SK-N-SH treated with all-trans-retinoic acid at 6 μM for 48 hours (cell line): ENCODE data around the gene SYVN1.
A peak's percentile ranks its signal among the peaks of the same experiment; 100 is the strongest.
"Not testable (repeated sequence)": the region's sequence is repeated elsewhere in the genome, so short reads cannot be mapped to it uniquely, and the experiment has no call there.

Experiments
- ATAC-seq: fragments of 200-7000 bp; cut with Tn5 transposase; 3 replicates; pipeline ENCODE4 v1.9.1; 2020; ENCODE audit warnings: mild to moderate bottlenecking, moderate library complexity
- ARNTL ChIP-seq: fragments of 450-650 bp; formaldehyde crosslinking; IDR thresholded peaks from 2 replicates; pipeline ENCODE4 v1.5.0; 2020; ENCODE audit warnings: low read depth, mild to moderate bottlenecking, moderate library complexity, borderline replicate concordance
- BACH2 ChIP-seq: fragments of 250-450 bp; sonication (Bioruptor Pico); IDR thresholded peaks from 2 replicates; pipeline ENCODE4 v1.9.0; 2021; ENCODE audit warnings: mild to moderate bottlenecking, borderline replicate concordance
- CSDC2 ChIP-seq: fragments of 250-450 bp; sonication (Bioruptor Pico); IDR thresholded peaks from 2 replicates; pipeline ENCODE4 v1.5.0; 2020; ENCODE audit warnings: mild to moderate bottlenecking, moderate library complexity
- ESRRG ChIP-seq: fragments of 250-450 bp; sonication (Bioruptor Pico); IDR thresholded peaks from 2 replicates; pipeline ENCODE4 v1.6.1; 2021; ENCODE audit warnings: mild to moderate bottlenecking
- GLIS3 ChIP-seq: fragments of 250-450 bp; sonication (Bioruptor Pico); IDR thresholded peaks from 2 replicates; pipeline ENCODE4 v1.5.0; 2020; ENCODE audit warnings: mild to moderate bottlenecking, moderate library complexity
- ISL1 ChIP-seq: fragments of 250-450 bp; sonication (Bioruptor Pico); IDR thresholded peaks from 2 replicates; pipeline ENCODE4 v2.1.2; 2022; ENCODE audit warnings: mild to moderate bottlenecking, moderate library complexity
- OSR1 ChIP-seq: fragments of 250-450 bp; sonication (Bioruptor Pico); IDR thresholded peaks from 2 replicates; pipeline ENCODE4 v1.8.0; 2022; ENCODE audit warnings: moderate library complexity, mild to moderate bottlenecking, inconsistent platforms
- SNAI2 ChIP-seq: fragments of 250-450 bp; sonication (Bioruptor Pico); IDR thresholded peaks from 2 replicates; pipeline ENCODE4 v1.5.0; 2020; ENCODE audit warnings: mild to moderate bottlenecking, moderate library complexity
- TCF4 ChIP-seq: fragments of 250-450 bp; sonication (Bioruptor Pico); IDR thresholded peaks from 2 replicates; pipeline ENCODE4 v1.8.0; 2021; ENCODE audit warnings: mild to moderate bottlenecking, moderate library complexity, borderline replicate concordance
- TOX ChIP-seq: fragments of 250-450 bp; sonication (Bioruptor Pico); IDR thresholded peaks from 2 replicates; pipeline ENCODE4 v1.8.0; 2021; ENCODE audit warnings: mild to moderate bottlenecking, moderate library complexity, borderline replicate concordance
- ZC3H10 ChIP-seq: fragments of 250-450 bp; sonication (Bioruptor Pico); IDR thresholded peaks from 2 replicates; pipeline ENCODE4 v1.5.1; 2021; ENCODE audit warnings: mild to moderate bottlenecking, moderate library complexity
- ZFP30 ChIP-seq: fragments of 450-650 bp; formaldehyde crosslinking; IDR thresholded peaks from 2 replicates; pipeline ENCODE4 v1.5.0; 2022; ENCODE audit warnings: mild to moderate bottlenecking, moderate library complexity
- ZNF565 ChIP-seq: fragments of 450-650 bp; formaldehyde crosslinking; conservative IDR thresholded peaks from 2 replicates; pipeline ENCODE4 v1.5.0; 2020; ENCODE audit warnings: low read depth, mild to moderate bottlenecking, moderate library complexity
- ZNF8 ChIP-seq: fragments of 450-650 bp; formaldehyde crosslinking; IDR thresholded peaks from 2 replicates; pipeline ENCODE4 v1.5.0; 2020; ENCODE audit warnings: mild to moderate bottlenecking, moderate library complexity
- TF ChIP-seq, protein P1 (sequence below): fragments of 250-450 bp; sonication (Bioruptor Pico); IDR thresholded peaks from 2 replicates; pipeline ENCODE4 v1.8.0; 2021; ENCODE audit warnings: low read depth, mild to moderate bottlenecking, moderate library complexity, borderline replicate concordance
- TF ChIP-seq, protein P2 (sequence below): fragments of 250-450 bp; sonication (Bioruptor Pico); IDR thresholded peaks from 2 replicates; pipeline ENCODE4 v1.5.1; 2021; ENCODE audit warnings: mild to moderate bottlenecking, moderate library complexity
- TF ChIP-seq, protein P3 (sequence below): fragments of 250-450 bp; sonication (Bioruptor Pico); IDR thresholded peaks from 2 replicates; pipeline ENCODE4 v1.8.0; 2020; ENCODE audit warnings: mild to moderate bottlenecking, moderate library complexity, borderline replicate concordance
- TF ChIP-seq, protein P4 (sequence below): fragments of 250-450 bp; sonication (Bioruptor Pico); IDR thresholded peaks from 2 replicates; pipeline ENCODE4 v1.5.1; 2020; ENCODE audit warnings: low read depth, mild to moderate bottlenecking, moderate library complexity
- TF ChIP-seq, protein P5 (sequence below): fragments of 250-450 bp; sonication (Bioruptor Pico); IDR thresholded peaks from 2 replicates; pipeline ENCODE4 v1.5.0; 2020; ENCODE audit warnings: mild to moderate bottlenecking, moderate library complexity

SYVN1 gene

DNA sequence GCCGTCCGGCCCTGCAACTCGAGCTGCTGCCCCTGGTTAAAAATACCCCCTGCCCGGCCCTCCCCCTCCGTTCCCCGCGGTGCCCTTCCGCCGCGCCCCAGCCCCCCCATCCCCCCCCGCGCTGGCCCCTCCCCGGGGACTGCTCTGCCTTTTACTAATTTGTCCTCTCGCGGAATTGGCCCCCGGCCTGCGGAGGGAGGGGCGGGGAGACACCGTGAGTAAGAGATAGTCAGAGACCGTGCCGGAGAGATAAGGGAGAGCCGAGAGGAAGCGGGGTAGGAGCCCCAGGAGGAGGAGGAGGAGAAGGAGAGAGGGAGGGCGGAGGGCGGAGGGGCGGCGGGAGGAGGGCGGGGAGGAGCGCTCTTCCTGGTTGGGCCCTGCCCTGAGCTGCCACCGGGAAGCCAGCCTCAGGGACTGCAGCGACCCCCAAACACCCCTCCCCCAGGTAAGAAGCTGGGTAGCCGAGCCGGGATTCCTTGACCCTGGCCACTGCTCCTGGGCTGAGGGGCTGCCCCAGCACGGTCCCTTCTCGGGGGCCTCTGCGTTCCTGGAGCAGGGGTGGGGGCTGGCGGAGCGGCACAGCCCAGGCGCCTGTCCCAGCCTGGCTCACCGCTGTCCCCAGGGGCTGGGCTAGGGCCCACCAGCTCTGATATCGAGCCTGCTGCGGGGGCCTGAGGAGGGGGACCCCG, 47.4 kb upstream of the SYVN1 start, which contains the start of gene CAPN1:
TSS of gene CAPN1 (plus strand) at position 360 of the 689 bp plus-strand sequence. CDS start 774 bp downstream, outside the sequence.
- TF ChIP-seq CSDC2 (CRISPR knock-in tag) (no peak), ISL1 (CRISPR knock-in tag) (no peak), ARNTL (CRISPR knock-in tag) (no peak), ESRRG (CRISPR knock-in tag) (no peak), OSR1 (CRISPR knock-in tag) (no peak), TOX (CRISPR knock-in tag) (no peak), ZFP30 (CRISPR knock-in tag) (no peak)
- TF ChIP-seq, protein P1, sequence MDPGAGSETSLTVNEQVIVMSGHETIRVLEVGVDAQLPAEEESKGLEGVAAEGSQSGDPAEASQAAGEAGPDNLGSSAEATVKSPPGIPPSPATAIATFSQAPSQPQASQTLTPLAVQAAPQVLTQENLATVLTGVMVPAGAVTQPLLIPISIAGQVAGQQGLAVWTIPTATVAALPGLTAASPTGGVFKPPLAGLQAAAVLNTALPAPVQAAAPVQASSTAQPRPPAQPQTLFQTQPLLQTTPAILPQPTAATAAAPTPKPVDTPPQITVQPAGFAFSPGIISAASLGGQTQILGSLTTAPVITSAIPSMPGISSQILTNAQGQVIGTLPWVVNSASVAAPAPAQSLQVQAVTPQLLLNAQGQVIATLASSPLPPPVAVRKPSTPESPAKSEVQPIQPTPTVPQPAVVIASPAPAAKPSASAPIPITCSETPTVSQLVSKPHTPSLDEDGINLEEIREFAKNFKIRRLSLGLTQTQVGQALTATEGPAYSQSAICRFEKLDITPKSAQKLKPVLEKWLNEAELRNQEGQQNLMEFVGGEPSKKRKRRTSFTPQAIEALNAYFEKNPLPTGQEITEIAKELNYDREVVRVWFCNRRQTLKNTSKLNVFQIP (CRISPR knock-in tag): no peak
- TF ChIP-seq, protein P2, sequence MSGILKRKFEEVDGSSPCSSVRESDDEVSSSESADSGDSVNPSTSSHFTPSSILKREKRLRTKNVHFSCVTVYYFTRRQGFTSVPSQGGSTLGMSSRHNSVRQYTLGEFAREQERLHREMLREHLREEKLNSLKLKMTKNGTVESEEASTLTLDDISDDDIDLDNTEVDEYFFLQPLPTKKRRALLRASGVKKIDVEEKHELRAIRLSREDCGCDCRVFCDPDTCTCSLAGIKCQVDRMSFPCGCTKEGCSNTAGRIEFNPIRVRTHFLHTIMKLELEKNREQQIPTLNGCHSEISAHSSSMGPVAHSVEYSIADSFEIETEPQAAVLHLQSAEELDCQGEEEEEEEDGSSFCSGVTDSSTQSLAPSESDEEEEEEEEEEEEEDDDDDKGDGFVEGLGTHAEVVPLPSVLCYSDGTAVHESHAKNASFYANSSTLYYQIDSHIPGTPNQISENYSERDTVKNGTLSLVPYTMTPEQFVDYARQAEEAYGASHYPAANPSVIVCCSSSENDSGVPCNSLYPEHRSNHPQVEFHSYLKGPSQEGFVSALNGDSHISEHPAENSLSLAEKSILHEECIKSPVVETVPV (CRISPR knock-in tag): no peak
- TF ChIP-seq, all 23 proteins: peak for 0
- ATAC-seq: peak; percentile 74

DNA sequence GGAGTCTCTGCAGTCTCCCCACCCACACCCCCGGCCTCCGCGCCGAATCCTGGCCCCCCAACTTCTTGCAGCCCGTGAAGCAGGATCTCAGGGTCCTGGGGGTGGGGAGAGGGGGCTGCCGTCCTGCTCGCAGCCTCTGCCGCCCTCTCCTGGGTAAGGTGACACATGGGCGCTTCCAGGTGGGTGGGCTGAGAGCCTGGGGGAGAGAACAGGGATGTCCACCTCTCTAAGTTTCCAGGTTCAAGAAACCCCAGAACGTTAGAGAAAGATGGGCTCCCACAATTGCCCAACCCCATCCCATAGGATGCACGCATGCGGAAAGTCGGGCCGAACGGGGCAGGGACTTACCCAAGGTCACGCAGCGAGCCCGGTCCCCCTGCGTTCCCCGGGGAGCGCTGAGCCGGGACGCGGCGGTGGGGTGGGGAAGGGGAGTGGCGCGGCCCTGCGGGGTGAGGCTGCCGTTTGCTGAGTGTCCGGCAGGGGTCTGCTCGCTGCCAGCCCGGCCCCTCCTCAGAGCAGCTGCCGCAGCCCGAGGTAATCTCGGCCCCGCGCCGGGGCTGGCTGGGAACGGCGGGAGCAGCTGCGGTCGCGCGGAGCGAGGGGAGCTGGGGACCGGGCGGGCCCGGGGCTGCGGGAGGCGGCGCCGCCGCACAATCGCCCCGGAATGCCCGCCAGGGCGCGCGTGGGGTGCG, 46.7 kb upstream of the SYVN1 start:
- no peak for TF ChIP-seq ZC3H10 (CRISPR knock-in tag)
- TF ChIP-seq, protein P3, sequence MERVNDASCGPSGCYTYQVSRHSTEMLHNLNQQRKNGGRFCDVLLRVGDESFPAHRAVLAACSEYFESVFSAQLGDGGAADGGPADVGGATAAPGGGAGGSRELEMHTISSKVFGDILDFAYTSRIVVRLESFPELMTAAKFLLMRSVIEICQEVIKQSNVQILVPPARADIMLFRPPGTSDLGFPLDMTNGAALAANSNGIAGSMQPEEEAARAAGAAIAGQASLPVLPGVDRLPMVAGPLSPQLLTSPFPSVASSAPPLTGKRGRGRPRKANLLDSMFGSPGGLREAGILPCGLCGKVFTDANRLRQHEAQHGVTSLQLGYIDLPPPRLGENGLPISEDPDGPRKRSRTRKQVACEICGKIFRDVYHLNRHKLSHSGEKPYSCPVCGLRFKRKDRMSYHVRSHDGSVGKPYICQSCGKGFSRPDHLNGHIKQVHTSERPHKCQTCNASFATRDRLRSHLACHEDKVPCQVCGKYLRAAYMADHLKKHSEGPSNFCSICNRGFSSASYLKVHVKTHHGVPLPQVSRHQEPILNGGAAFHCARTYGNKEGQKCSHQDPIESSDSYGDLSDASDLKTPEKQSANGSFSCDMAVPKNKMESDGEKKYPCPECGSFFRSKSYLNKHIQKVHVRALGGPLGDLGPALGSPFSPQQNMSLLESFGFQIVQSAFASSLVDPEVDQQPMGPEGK (CRISPR knock-in tag): peak; percentile 13; the same call in 1 of the 2 replicates
- peak; percentile 80 for ATAC-seq

DNA sequence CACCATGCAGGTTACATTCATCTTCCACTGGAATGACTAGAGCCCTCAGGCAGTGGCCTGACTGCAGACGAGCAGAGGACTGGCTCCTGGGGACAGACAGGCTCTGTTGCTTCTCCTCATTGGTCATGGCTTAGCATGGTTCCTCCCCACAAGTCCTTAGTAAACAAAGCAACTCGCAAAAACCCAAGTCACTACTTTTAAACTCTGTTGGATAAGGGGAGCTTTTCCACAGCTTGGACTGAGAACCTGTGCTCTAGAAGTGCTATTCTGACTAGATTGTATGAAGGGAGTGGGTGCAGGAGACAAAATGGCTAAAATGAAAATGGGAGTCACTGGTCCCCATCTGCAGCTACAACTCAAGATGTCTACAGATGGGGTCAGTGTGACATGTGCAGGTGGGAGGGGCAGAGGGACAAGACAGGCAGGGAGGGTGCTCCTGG, 40.3 kb upstream of the SYVN1 start:
- ATAC-seq: not testable (repeated sequence)

DNA sequence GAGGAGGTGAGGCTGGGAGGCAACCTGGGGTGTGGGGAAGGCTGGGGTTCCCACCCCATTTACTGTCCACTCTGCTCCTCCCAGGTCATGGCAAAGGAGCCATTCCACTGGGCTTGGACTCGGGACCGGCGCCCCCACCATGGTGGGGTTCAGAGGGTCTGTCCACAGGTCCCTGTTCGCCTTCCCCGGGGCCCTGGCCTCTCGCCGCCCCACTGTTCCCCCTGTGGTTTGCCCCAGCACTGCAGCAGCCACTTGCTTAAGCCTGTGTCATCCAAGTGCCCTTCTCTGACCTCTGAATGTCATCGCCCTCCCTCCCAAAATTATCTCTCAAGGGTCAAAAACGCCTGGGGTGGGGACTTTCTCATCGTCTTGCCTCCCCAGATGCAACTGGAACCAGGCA, 38.3 kb upstream of the SYVN1 start:
- ATAC-seq: no peak
- no peak for TF ChIP-seq ESRRG (CRISPR knock-in tag)
- TF ChIP-seq ARNTL (CRISPR knock-in tag): no peak
- no peak for TF ChIP-seq BACH2 (CRISPR knock-in tag)
- no peak for TF ChIP-seq TOX (CRISPR knock-in tag)
- TF ChIP-seq, protein P4, sequence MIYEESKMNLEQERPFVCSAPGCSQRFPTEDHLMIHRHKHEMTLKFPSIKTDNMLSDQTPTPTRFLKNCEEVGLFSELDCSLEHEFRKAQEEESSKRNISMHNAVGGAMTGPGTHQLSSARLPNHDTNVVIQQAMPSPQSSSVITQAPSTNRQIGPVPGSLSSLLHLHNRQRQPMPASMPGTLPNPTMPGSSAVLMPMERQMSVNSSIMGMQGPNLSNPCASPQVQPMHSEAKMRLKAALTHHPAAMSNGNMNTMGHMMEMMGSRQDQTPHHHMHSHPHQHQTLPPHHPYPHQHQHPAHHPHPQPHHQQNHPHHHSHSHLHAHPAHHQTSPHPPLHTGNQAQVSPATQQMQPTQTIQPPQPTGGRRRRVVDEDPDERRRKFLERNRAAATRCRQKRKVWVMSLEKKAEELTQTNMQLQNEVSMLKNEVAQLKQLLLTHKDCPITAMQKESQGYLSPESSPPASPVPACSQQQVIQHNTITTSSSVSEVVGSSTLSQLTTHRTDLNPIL (CRISPR knock-in tag): no peak
- no peak for TF ChIP-seq GLIS3 (CRISPR knock-in tag)
- TF ChIP-seq, protein P5, sequence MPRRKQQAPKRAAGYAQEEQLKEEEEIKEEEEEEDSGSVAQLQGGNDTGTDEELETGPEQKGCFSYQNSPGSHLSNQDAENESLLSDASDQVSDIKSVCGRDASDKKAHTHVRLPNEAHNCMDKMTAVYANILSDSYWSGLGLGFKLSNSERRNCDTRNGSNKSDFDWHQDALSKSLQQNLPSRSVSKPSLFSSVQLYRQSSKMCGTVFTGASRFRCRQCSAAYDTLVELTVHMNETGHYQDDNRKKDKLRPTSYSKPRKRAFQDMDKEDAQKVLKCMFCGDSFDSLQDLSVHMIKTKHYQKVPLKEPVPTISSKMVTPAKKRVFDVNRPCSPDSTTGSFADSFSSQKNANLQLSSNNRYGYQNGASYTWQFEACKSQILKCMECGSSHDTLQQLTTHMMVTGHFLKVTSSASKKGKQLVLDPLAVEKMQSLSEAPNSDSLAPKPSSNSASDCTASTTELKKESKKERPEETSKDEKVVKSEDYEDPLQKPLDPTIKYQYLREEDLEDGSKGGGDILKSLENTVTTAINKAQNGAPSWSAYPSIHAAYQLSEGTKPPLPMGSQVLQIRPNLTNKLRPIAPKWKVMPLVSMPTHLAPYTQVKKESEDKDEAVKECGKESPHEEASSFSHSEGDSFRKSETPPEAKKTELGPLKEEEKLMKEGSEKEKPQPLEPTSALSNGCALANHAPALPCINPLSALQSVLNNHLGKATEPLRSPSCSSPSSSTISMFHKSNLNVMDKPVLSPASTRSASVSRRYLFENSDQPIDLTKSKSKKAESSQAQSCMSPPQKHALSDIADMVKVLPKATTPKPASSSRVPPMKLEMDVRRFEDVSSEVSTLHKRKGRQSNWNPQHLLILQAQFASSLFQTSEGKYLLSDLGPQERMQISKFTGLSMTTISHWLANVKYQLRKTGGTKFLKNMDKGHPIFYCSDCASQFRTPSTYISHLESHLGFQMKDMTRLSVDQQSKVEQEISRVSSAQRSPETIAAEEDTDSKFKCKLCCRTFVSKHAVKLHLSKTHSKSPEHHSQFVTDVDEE: no peak
- no peak for TF ChIP-seq TCF4 (CRISPR knock-in tag)
- TF ChIP-seq, protein P1 (CRISPR knock-in tag): no peak
- TF ChIP-seq ZC3H10 (CRISPR knock-in tag): no peak
- TF ChIP-seq, protein P2 (CRISPR knock-in tag): no peak
- TF ChIP-seq ZNF565 (CRISPR knock-in tag): no peak
- no peak for TF ChIP-seq ZFP30 (CRISPR knock-in tag)
- TF ChIP-seq SNAI2 (CRISPR knock-in tag): no peak
- TF ChIP-seq ZNF8 (CRISPR knock-in tag): no peak
